SK-N-MC (cell line): ENCODE results near the gene CCDC50.

Experiments
- EZH2 ChIP-seq: fragments of 200-600 bp; sonication (generic); IDR thresholded peaks from one replicate; pipeline ENCODE4 v1.6.1; 2017; ENCODE audit warnings: antibody characterized with exemption
- POLR2AphosphoS5 ChIP-seq: IDR thresholded peaks from 2 replicates; pipeline ENCODE4 v1.6.1; 2012; ENCODE audit warnings: mild to moderate bottlenecking, low read depth, low read length, borderline replicate concordance

GRCh38 chr3:191347228-191347627 lies 18.0 kb downstream of the CCDC50 start:
- TF ChIP-seq EZH2 = no peak
- TF ChIP-seq POLR2AphosphoS5 = no peak
